Retina (tissue), 1 donor: Measurements from ENCODE around the gene CUBN.

Experiments used
- DNase-seq: peaks from one replicate; pipeline ENCODE4 v3.0.0-alpha.2; 2016

The CUBN gene

DNA sequence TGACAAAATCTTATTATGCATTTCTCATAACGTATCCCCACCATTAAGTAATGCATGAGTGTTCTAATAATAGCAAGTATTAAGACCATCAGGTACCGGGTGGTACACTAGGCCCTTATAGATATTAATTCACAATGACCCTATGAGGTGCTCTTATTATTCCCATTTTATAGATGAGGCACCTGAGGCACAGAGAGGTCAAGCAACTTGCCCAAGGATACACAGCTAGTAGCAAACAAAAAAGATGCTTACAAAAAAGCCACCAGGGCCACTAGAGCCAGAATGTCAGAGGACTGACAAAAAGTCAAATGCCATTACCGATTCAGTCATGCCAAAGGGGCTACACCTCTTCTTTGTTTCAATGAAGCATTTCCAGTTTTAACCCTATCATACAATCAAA is 318.3 kb downstream of the CUBN start:
- no peak for DNase-seq

DNA sequence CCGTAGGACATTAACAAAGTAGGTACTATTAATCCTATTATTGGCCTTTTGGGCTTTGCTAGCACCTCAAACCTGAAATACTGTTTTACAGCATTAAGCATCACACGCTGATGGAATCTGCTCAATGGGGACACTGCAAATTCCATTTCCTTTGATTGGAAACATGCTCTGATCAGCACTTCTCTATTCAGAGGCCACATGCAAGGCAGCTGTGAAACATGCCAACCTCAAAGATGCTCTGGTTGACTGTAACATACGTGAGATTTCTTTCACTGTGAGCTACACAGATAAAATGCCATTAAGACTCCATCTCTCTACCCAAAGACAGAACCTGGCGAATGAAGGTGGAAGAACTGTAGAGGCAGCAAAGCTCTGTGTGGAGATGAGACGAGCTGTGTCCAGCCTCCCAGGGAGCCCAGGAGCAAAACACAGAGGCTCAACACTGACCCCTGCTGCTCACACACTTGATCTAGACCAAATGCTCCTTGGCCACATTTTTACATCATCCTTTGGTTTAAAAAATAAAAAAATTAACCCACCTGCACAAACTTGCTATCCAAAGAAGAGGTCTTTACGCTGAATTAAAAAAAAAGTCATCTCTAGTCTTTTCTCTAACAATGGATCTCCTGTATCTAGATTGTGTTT is 320.4 kb downstream of the CUBN start:
- peak; percentile 17 for DNase-seq

DNA sequence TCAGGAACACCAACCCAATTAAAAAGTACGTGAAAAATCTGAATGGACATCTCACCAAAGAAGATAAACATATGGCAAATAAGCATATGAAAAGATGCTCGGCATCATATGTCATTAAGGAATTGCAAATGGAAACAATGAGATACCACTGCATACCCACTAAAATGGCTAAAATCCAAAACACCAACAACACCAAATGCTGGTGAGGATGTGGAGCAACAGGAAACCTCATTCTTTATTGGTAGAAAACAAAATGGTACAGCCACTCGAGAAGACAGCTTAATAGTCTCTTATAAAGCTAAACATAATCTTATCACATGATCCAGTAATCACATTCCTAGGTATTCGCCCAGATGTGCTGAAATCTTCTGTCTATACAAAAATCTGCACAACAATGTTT is 325.5 kb downstream of the CUBN start:
- no peak for DNase-seq

DNA sequence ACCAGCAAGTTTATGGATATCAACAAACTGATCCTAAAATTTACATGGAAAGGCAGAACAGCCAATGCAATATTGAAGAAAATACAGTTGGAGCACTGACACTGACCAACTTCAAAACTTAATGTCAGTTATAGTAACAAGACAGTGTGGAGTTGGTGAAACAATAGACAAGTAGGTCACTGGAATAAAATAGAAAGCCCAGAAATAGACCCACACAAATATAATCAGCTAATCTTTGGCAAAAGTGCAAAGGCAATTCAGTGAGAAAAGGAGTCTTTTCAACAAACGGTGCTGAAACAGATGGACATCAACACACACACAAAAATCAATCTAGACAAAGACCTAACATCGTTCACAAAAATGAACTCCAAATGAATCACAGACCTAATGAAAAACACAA is 326.1 kb downstream of the CUBN start:
- no peak for DNase-seq

DNA sequence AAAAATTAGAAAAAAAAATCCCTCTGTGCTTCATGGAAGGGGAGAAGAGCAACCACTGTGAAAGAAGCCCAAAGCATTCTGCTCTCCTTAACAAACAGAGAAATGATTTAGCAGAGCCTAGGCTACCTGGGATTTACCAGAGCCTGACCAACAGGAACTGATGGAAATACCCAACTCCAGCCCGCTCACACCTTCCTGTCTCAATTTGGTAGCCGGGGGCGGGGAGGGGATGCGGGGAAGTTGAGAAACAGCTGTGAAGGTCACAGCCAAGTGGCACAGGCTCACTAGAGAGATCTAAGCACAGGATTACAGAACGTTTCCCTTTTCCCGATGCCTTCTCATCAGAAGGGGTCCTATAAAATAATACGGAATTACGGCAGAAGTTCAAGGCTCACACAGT is 330.0 kb downstream of the CUBN start:
- no peak for DNase-seq

DNA sequence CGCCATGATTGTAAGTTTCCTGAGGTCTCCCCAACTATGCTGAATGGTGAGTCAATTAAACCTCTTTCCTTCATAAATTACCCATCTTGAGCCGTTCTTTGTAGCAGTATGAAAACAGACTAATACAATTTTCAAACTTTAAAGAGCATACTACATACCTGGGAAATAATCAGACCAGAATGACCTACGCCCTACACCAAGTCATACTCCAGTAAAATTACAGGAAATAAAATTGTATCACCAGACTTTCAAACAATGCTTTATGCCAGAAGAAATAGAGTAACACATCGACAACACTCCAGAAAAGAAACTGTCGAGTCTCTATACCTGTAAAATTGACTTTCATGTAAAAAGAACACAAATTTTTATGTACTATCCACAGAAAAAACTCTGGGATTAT is 331.0 kb downstream of the CUBN start:
- DNase-seq: no peak

DNA sequence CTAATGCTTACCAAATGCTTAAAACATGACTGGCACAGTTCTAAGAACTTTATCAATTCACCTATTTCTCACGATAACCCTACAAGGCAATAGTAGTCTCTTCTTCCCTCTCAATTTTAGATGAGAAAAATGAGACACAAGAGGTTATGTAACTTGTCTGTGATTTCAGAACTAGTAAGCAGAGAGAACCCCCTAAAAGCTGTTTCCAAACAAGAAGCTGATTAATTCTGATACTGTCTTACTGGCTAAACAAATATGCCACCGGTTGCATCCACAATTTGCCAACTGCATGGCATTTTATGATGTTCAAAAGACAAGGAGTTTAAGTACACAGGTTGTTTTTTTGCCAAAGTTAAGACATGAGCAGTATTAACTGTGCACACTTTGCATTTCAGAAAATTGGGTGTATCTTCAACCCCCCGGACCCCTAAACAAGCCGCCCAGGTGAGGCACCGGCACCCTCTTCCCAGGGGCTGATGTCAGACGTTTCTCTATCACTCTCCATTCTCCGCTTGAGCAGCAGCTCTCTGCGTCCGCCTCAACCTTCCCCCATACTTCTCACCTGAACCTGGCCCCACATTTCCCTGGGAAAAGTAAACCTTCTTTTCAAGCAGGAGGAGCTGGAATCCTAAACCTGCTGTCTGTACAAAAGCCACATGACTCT is 334.1 kb downstream of the CUBN start:
- DNase-seq: no peak

DNA sequence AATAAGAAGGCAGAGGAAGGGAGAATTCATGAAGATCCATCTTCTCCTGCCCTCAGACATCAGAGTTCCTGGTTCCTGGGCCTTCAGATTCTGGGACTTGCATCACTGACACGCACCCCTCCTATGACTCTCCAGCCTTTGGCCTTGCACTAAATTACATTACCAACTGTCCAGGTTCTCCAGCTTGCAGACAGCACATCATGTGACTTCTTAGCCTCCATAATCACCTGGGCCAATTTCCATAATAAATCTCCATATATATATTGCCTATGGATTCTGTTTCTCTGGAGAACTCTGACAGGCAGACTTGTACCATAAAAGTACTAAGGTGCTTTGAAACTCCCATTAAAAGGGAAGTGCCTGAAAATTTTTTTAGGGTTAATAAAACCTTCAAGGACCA is 335.6 kb downstream of the CUBN start:
- DNase-seq: no peak

DNA sequence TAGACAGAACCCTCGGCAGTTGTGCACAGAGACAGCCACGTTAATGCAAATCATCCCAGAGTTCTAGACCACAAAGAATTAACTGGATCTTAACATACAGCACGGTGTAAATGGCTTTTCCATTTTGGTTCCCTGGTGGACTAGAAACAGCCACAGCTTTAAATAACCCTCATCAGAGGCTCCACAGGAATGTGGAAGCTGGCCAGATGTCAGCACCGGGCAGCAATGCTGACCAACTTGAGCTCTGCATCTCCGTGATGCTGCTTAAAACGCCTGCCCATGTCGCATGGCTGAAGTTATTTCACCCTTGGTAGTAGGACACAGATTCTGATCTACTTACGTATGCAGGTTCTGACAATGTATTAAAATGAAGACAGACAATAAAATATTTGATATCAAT is 336.9 kb downstream of the CUBN start:
- no peak for DNase-seq

DNA sequence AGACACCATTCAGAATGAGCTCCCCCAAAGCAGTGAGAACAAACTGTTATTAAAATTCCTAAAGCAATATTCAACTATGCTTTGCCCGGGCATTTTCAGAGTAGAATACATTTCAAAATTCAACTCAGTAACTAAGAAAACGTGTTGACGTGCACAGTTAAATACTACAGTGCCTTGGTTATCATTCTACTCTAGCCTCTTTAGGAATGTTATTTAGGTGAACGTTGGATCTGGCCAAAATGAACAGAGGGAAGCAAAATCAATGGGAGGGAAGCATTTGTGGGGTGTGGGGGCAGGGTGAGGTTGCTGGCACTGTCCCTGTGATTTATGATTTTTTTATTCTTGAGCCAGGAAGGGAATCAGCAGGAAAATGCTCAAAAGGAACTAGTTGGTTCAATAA is 339.8 kb downstream of the CUBN start:
- DNase-seq: no peak

DNA sequence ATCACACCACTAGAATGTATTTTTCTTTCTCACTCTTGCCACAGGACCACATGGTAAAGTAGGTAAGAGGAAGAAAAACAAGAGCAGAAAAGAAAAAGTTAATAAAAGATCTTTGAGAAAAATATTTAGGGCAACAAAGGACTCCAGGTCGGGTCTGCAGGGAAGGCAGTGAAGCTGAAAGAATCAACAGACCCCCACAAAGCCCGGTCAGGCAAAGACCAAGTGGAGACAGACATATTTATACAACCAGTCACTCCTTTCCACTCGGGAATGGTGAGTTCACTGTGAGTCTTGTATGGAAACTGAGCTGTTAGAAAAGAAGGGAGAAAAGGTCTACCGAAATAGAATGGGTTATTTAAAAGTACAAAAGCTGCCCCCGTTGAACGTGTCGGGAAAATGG is 340.4 kb downstream of the CUBN start:
- DNase-seq: no peak

DNA sequence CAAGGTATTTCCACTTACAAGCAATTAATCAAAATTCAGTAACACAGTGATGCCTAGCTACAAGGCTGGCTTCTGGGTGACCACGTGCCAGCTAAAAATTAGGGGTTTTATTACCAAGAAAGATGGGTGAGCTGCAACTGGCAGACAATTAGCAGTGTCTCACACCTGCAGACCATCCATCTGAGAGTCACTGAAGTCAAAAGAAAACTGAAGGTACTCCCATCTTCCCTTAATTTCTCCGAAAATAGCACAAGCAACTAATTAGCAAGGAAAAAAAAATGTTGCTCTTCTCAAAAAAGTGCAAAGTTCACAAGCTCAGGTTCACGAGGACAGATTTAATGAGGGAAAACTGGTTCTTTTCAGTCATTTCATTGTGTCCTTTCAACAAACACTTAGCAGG is 340.8 kb downstream of the CUBN start:
- DNase-seq: no peak

DNA sequence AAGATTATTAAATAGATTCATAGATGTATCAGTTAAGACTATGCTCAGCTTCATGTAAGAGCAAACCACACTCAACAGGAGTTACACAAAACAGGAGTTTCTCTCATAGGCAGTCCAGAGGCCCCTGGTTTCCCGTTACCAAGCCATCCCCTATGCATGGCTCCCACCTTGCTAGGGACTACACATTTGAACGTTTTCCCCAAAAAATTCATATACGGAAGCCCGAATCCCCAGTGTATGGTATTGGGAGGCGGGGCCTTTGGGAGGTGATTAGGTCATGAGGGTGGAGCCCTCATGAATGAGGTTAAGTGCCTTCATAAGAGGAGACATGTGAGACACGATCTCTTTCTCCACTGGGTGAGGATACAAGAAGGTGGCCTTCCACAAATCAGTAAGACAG is 341.5 kb downstream of the CUBN start:
- no peak for DNase-seq

DNA sequence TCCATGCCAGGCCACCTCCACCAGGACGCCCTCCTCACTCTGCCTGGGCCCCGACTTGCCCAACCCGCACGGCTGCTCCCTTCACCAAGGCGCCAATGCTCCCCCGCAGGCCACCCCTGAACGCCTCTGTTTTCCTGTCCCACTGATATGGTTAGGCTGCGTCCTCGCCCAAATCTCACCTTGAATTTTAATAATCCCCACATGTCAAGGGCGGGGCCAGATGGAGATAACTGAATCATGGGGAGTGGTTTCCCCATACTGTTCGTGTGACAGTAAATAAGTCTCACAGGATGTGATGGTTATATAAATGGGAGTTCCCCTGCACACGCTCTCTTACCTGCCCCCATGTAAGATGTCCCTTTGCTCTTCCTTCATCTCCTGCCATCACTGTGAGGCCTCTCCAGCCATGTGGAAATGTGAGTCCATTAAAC is 342.2 kb downstream of the CUBN start:
- no peak for DNase-seq

DNA sequence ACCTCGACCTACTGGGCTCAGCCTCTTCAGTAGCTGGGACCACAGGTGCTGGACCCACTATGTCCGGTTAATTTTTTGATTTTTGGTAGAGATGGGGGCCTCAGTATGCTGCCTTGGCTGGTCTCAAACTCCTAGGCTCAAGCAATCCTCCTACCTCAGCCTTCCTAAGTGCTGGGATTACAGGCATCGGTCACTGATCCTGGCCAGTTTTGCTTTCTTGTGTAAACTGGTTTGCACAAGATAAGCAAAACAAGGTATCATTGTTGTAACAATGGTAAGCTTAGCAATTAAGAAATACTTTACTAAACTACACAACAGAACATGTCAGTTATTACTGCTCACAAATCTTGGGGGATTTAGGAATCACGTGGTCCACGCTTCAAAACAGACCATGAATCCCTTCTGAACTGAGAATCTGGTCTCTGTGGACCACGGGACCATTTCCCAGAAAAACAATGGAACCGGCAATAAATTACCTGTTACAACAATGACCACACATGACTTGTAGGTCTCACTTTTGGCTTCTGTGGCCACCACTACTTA is 349.2 kb downstream of the CUBN start:
- no peak for DNase-seq

DNA sequence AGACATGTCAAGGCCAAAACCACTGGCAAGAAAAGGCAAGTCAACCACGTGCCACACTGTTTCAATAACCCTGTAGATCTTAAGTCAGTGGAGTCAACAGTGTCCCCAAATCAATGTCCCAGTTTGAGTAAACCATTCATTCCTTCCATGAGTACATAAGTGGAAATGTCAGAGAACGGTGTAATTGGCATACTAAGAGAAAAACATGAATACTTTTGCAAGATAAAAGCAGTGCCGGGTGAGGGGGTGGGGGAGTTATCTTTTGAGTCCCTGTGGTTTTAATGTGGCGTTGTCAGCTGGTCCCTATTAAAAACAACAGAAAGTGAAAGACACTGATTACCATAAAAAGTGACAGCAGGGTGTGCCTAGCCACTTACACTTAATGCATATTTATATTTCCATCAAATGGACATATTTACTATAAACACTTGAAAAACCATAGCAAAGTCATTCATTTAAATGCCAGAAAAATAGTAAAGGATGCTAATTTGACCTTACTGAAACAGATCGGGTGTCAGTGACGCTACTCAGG is 350.2 kb downstream of the CUBN start:
- no peak for DNase-seq

DNA sequence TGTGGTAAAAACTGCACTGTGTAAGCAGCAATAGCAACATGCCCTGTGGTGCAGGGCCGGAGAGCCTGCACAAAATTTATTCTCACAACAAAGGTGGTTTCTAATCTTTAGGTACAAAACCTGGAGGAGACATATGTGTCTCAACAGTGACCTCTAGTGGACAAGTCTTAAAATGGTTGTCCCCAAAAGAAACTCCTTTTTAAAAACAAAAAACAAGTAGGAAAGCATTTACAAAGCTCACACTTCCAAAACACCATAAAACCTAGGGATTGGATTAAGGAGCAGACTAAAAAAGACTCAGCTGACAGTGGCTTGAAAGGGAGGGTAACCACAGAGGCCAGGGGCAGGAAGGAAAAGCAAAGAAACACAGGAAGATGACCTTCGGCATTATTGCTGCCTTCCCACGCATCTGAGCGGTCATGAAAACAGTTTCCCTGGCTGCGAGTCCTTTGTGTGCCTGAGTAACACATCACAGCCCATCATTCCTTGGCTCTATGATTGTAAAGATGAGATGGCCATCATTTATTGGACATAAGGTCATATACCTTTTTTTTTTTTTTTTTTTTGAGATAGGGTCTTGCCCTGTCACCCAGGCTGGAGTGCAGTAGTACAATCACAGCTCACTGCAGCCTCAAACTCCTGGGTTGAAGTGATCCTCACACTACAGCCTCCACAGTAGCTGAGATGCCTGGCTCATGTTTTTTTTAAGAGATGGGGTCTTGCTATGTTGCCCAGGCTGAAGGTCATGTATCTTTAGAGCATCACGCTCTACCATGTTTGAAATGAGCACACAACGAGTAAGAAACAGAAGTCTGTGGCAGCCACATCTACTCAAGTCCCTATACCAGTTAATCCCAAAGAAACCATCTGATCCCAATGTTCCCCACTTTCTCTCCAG is 351.9 kb downstream of the CUBN start:
- DNase-seq: peak; percentile 70

DNA sequence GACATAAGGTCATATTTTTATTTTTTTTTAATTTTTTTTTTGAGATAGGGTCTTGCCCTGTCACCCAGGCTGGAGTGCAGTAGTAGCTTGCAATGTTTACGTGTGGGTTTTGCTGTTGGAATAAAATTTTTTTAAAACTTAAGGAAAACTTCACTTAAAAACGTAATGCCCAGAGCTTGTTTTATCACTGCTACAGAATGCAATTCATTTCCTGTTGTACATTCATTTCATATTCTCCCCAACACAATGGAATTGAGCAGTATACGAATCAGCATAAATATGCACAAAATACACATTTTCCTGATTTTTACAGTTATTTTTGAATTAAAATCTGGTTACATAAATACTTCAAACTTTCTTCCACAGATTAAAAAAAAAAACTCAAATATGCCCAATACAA is 352.7 kb downstream of the CUBN start:
- no peak for DNase-seq
